Kidney epithelial cell (primary cell): ENCODE data around the gene KRTAP19-7. TPM values are rescaled to one million over a fixed set of nuclear protein-coding genes. Genes with fewer than 3 reads are reported as not detected.

Source experiments
- DNase-seq: peaks from one replicate; pipeline ENCODE4 v3.0.0-alpha.2; 2010; ENCODE audit warnings: low read depth
- H3K27me3 ChIP-seq: 2 replicates; pipeline ENCODE4 v1.6.0; 2011; ENCODE audit warnings: low read length; ENCODE audit not compliant: control insufficient read depth, insufficient read depth
- H3K36me3 ChIP-seq: 2 replicates; pipeline ENCODE4 v1.5.1; 2011; ENCODE audit warnings: low read length; ENCODE audit not compliant: control insufficient read depth, insufficient read depth
- H3K4me3 ChIP-seq: 2 replicates; pipeline ENCODE4 v1.5.1; 2011; ENCODE audit warnings: low read depth, mild to moderate bottlenecking, control low read depth, low read length
- total RNA-seq: library from RNA; depleted of rRNA; stranded (reverse); fragments of >200 nt; gene quantifications from 2 replicates; pipeline ENCODE4 v1.2.3, GENCODE V29; 2015
- TF ChIP-seq, protein P1 (sequence below): IDR thresholded peaks from 2 replicates; pipeline ENCODE4 v1.5.1; 2011; ENCODE audit warnings: mild to moderate bottlenecking, moderate library complexity, low read length, control low read depth, inconsistent platforms; ENCODE audit not compliant: insufficient read depth, poor library complexity, severe bottlenecking

KRTAP19-7 gene
- total RNA-seq, 1 donor from 2014 or later: not detected

DNA sequence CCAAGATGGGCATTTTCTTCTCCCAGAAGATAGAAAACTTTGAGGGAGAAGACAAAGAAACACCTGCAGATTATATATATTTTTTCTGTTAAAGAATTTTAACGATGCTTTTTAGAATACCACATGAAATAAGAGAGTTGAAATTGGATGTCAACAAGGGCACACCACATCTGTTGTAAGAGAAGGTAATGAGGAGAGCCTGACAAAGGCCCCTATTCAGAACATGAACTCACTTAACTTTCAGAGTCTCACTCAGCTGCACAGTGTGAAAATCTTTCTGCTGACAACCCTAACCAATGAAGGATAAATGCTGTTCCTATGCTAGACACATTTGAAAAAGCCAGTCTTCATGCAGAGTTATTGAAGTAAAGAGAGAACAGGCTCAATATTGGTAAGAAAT, 21.8 kb upstream of the KRTAP19-7 start:
- DNase-seq: no peak
- no peaks in the 10 kb centered on the region for H3K36me3 ChIP-seq
- H3K27me3 ChIP-seq: no peaks in the 10 kb centered on the region
- TF ChIP-seq, protein P1, sequence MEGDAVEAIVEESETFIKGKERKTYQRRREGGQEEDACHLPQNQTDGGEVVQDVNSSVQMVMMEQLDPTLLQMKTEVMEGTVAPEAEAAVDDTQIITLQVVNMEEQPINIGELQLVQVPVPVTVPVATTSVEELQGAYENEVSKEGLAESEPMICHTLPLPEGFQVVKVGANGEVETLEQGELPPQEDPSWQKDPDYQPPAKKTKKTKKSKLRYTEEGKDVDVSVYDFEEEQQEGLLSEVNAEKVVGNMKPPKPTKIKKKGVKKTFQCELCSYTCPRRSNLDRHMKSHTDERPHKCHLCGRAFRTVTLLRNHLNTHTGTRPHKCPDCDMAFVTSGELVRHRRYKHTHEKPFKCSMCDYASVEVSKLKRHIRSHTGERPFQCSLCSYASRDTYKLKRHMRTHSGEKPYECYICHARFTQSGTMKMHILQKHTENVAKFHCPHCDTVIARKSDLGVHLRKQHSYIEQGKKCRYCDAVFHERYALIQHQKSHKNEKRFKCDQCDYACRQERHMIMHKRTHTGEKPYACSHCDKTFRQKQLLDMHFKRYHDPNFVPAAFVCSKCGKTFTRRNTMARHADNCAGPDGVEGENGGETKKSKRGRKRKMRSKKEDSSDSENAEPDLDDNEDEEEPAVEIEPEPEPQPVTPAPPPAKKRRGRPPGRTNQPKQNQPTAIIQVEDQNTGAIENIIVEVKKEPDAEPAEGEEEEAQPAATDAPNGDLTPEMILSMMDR: no peak
- no peak overlapping the region for H3K4me3 ChIP-seq

DNA sequence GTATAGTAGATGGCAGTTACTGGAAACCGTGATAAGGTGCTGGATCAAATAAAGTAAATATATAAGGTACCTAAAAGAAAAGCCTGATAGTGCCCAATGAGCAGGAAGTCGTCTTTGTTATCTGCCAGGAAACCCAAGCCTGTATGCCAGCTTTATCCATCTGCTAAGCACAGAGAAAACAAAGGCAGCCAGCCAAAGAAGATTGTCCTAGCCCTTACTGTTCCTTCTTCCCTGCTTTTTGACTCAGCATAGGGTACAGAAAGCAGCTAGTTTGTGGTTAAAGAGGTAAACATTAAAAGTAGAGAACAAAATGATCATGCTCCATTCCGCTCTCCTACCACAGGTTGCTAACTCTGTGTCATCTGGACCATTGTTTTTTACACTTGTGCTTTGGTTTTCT, 19.0 kb upstream of the KRTAP19-7 start:
- Histone ChIP-seq H3K27me3 (no peaks in the 10 kb centered on the region), H3K36me3 (no peaks in the 10 kb centered on the region), H3K4me3 (no peak overlapping the region)
- DNase-seq: no peak
- TF ChIP-seq, protein P1: no peak

DNA sequence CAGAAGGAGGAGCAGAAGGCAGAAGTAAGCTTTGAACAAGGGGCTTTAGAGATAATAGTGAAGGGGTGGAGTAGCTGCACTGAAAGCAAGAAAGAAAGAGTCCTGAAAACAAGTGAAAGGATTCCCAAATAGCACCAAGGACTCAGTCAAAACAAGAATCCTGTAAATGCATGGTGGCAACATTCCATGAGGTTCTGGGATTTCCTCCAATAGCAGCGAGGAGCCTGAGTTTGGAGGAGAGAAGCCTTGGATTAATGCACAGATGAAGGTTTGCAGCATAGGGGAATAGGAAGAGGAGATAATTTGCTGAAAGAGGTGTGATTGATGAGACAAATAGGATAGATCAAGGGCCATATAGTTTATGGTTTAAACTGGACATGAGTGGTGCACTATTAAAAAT, 18.2 kb upstream of the KRTAP19-7 start:
- Histone ChIP-seq H3K36me3 (no peaks in the 10 kb centered on the region), H3K27me3 (no peaks in the 10 kb centered on the region), H3K4me3 (no peak overlapping the region)
- DNase-seq: no peak
- TF ChIP-seq, protein P1: no peak

DNA sequence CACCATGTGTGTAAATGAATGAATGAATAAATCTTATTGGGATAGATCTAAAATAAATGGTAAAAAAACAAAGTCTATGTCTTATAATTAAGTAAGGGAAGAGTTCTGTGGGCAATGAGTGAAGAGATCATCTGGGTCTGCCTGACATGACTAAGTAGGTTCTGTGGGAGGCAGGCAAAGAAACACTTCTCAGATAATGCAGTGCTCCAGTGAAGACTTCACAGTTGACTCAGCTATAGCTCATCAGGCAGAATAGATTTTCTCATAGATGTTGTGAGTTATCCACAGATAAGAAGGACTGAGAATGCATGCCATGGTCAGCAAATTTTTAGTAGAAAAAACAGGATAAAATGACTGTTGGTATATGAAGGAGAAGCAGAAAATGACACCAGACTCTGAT, 16.7 kb upstream of the KRTAP19-7 start:
- TF ChIP-seq, protein P1: no peak

DNA sequence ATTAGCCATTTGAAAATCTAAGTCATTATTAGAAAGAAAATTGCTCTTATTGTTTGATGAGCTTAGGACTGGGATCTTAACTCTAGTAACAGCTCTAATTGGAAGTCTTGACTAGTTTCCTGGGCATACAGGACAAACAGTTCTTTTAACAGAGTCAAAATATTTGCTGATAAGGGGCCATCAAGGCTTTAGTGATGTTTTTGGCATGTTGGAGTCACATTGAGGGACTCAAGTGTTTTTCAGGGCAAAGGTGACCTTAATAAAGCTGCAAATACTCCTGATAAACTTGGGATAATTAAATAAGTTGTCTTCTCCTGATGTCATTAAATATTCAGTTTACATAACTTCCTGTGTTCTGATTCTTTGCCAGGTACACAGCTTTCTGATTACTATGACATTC, 6.5 kb upstream of the KRTAP19-7 start:
- no peak overlapping the region for H3K4me3 ChIP-seq
- TF ChIP-seq, protein P1: no peak
- no peaks in the 10 kb centered on the region for H3K27me3 ChIP-seq
- no peaks in the 10 kb centered on the region for H3K36me3 ChIP-seq
- DNase-seq: no peak

More for the DNA sequence above, 16.7 kb upstream of the KRTAP19-7 start:
- H3K4me3 ChIP-seq: no peak overlapping the region
- no peaks in the 10 kb centered on the region for H3K36me3 ChIP-seq
- no peaks in the 10 kb centered on the region for H3K27me3 ChIP-seq
- no peak for DNase-seq

DNA sequence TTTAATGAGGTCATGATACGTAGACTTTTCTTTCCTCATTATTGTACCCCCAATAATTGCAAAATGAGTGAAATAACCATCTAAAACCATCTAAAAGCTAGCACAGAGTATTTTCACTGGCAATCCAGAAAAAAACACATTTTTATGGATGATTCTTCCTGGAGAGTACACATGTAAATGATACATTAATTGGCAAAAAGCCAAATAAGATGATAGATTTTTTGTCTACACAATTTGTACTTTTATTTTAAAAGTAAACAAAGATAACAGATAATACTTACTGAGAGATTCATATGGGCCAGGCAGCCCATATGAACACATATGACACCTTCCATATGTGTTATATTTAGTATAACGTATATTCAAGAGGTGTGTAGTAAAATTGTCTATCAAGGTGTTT, 2.5 kb upstream of the KRTAP19-7 start:
- Histone ChIP-seq H3K4me3 (no peak overlapping the region), H3K27me3 (no peaks in the 10 kb centered on the region), H3K36me3 (no peaks in the 10 kb centered on the region)
- DNase-seq: no peak
- TF ChIP-seq, protein P1: no peak
